Measurements from ENCODE around the gene TMEM126B. TPM values are rescaled to one million over a fixed set of nuclear protein-coding genes. Genes with fewer than 3 reads are reported as not detected.
"Not testable (repeated sequence)": the region's sequence is repeated elsewhere in the genome, so short reads cannot be mapped to it uniquely, and the experiment has no call there.

TMEM126B gene
- total RNA-seq, 1 experiment from 2014 or later = 30.5 TPM

DNA sequence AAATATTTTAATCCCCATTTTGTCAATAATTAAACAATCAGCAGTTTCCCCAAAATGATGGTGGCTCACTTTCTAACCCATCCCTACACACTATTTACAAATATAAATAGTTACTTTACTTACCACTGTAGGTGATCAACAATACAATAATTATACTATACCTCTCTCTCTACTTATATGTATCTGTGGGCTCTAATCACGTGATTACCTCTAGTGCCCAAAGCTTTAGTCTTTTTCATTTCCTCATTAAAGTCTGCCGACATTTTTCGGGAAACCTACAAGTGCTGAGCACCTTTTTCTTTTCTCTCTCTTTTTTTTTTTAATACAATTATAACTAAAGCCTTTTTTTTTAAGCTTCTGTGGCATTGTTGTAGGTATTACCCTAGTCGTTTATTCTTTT, 25.2 kb upstream of the TMEM126B start:
- H3K27me3 Mint-ChIP-seq (ENCODE audit: unreplicated experiment) = no peaks in the 10 kb centered on the region
- intact Hi-C loops (cut with micrococcal nuclease; ENCODE audit: unreplicated experiment) = no loop called here
- no peaks in the 10 kb centered on the region for H3K36me3 Mint-ChIP-seq (ENCODE audit: insufficient read depth, unreplicated experiment)
- CTCF ChIA-PET = no interaction called here
- TF ChIP-seq, protein P1, sequence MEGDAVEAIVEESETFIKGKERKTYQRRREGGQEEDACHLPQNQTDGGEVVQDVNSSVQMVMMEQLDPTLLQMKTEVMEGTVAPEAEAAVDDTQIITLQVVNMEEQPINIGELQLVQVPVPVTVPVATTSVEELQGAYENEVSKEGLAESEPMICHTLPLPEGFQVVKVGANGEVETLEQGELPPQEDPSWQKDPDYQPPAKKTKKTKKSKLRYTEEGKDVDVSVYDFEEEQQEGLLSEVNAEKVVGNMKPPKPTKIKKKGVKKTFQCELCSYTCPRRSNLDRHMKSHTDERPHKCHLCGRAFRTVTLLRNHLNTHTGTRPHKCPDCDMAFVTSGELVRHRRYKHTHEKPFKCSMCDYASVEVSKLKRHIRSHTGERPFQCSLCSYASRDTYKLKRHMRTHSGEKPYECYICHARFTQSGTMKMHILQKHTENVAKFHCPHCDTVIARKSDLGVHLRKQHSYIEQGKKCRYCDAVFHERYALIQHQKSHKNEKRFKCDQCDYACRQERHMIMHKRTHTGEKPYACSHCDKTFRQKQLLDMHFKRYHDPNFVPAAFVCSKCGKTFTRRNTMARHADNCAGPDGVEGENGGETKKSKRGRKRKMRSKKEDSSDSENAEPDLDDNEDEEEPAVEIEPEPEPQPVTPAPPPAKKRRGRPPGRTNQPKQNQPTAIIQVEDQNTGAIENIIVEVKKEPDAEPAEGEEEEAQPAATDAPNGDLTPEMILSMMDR (IDR thresholded peaks at IDR 0.05; ENCODE audit: unreplicated experiment) = no peak
- H3K4me1 Mint-ChIP-seq (ENCODE audit: low read depth, unreplicated experiment) = no peaks in the 10 kb centered on the region
- no peak overlapping the region for H3K4me3 Mint-ChIP-seq (ENCODE audit: low read depth, unreplicated experiment)
- H3K9me3 Mint-ChIP-seq (ENCODE audit: low read depth, unreplicated experiment) = no peaks in the 10 kb centered on the region
- no peak overlapping the region for H3K27ac Mint-ChIP-seq (ENCODE audit: unreplicated experiment)
- DNase-seq = no peak
- no TSS peak for BruUV-seq (replicated peaks)

DNA sequence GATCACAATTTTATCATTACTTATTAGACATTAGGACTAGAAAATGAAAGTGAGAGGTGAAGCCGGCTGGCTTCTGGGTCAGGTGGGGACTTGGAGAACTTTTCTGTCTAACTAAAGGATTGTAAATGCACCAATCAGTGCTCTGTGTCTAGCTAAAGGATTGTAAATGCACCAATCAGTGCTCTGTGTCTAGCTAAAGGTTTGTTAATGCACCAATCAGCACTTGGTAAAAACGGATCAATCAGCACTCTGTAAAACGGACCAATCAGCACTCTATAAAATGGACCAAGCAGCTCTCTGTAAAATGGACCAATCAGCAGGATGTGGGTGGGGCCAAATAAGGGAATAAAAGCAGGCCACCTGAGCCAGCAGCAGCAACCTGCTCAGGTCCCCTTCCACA, 22.2 kb upstream of the TMEM126B start:
- H3K36me3 Mint-ChIP-seq (ENCODE audit: insufficient read depth, unreplicated experiment); intact Hi-C loops (cut with micrococcal nuclease; ENCODE audit: unreplicated experiment); DNase-seq; H3K27me3 Mint-ChIP-seq (ENCODE audit: unreplicated experiment); H3K4me3 Mint-ChIP-seq (ENCODE audit: low read depth, unreplicated experiment); BruUV-seq (replicated peaks); CTCF ChIA-PET; H3K4me1 Mint-ChIP-seq (ENCODE audit: low read depth, unreplicated experiment); H3K9me3 Mint-ChIP-seq (ENCODE audit: low read depth, unreplicated experiment); H3K27ac Mint-ChIP-seq (ENCODE audit: unreplicated experiment): not testable (repeated sequence)

DNA sequence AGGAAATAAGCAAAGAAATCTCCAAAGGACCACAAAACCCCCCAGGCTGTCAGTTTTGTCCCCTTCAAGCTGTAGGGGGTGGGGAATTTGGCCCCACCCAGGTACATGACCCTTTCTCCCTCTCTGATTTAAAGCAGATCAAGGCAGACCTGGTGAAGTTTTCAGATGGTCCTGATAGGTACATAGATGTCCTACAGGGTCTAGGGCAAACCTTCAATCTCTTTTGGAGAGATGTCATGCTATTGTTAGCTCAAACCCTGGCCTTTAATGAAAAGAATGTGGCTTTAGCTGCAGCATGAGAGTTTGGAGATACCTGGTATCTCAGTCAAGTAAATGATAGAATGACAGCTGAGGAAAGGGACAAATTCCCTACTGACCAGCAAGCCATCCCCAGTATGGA, 19.8 kb upstream of the TMEM126B start:
- CTCF ChIA-PET; H3K4me3 Mint-ChIP-seq (ENCODE audit: low read depth, unreplicated experiment); BruUV-seq (replicated peaks); H3K9me3 Mint-ChIP-seq (ENCODE audit: low read depth, unreplicated experiment); DNase-seq; H3K27me3 Mint-ChIP-seq (ENCODE audit: unreplicated experiment); H3K27ac Mint-ChIP-seq (ENCODE audit: unreplicated experiment); intact Hi-C loops (cut with micrococcal nuclease; ENCODE audit: unreplicated experiment); H3K36me3 Mint-ChIP-seq (ENCODE audit: insufficient read depth, unreplicated experiment); H3K4me1 Mint-ChIP-seq (ENCODE audit: low read depth, unreplicated experiment): not testable (repeated sequence)

DNA sequence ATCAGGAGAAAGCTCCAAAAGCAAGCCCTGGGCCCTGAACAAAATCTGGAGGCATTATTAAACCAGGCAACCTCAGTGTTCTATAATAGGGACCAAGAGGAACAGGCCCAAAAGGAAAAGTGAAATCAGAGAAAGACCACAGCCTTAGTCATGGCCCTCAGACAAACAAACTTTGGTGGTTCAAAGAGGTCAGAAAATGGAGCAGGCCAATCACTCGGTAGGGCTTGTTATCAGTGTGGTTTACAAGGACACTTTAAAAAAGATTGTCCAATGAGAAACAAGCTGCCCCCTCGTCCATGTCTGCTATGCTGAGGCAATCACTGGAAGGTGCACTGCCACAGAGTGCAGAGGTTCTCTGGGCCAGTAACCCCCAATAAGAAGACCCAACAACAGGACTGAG, 19.1 kb upstream of the TMEM126B start:
- H3K27ac Mint-ChIP-seq (ENCODE audit: unreplicated experiment); H3K27me3 Mint-ChIP-seq (ENCODE audit: unreplicated experiment); BruUV-seq (replicated peaks); H3K4me1 Mint-ChIP-seq (ENCODE audit: low read depth, unreplicated experiment); H3K36me3 Mint-ChIP-seq (ENCODE audit: insufficient read depth, unreplicated experiment); H3K9me3 Mint-ChIP-seq (ENCODE audit: low read depth, unreplicated experiment); intact Hi-C loops (cut with micrococcal nuclease; ENCODE audit: unreplicated experiment); H3K4me3 Mint-ChIP-seq (ENCODE audit: low read depth, unreplicated experiment); CTCF ChIA-PET; DNase-seq: not testable (repeated sequence)

DNA sequence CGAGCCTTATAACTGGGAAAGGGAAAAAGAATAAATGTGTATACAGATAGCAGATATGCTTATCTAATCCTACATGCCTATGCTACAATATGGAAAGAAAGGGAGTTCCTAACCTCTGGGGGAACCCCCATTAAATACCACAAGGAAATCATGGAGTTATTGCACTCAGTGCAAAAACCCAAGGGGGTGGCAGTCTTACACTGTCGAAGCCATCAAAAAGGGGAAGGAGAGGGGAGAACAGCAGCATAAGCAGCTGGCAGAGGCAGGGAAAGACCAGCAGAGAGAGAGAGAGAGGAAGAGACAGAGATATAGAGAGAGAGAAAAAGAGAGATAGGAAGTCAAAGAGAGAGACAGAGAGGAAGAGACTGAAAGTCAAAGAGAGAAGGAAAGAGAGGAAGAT, 16.8 kb upstream of the TMEM126B start:
- H3K4me3 Mint-ChIP-seq (ENCODE audit: low read depth, unreplicated experiment); H3K27me3 Mint-ChIP-seq (ENCODE audit: unreplicated experiment); BruUV-seq (replicated peaks); H3K4me1 Mint-ChIP-seq (ENCODE audit: low read depth, unreplicated experiment); CTCF ChIA-PET; DNase-seq; intact Hi-C loops (cut with micrococcal nuclease; ENCODE audit: unreplicated experiment); H3K36me3 Mint-ChIP-seq (ENCODE audit: insufficient read depth, unreplicated experiment); H3K9me3 Mint-ChIP-seq (ENCODE audit: low read depth, unreplicated experiment); H3K27ac Mint-ChIP-seq (ENCODE audit: unreplicated experiment): not testable (repeated sequence)

DNA sequence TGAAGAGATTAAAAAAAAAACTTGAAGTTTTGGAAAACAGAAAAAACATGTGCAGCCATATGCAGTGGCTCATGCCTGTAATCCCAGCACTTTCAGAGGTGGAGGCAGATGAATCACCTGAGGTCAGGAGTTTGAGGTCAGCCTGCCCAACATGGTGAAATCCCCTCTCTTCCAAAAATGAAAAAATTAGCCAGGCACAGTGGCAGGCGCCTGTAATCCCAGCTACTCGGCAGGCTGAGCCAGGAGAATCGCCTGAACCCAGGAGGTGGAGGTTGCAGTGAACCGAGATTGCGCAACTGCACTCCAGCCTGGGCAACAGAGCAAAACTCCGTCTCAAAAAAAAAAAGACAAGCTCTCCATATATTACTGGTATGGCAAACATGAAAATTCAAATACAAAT, 8.9 kb upstream of the TMEM126B start:
- no TSS peak for BruUV-seq (replicated peaks)
- no peak for DNase-seq
- Mint-ChIP-seq H3K36me3 (ENCODE audit: insufficient read depth, unreplicated experiment) (no peaks in the 10 kb centered on the region), H3K4me3 (ENCODE audit: low read depth, unreplicated experiment) (no peak overlapping the region), H3K9me3 (ENCODE audit: low read depth, unreplicated experiment) (no peaks in the 10 kb centered on the region), H3K27me3 (ENCODE audit: unreplicated experiment) (no peaks in the 10 kb centered on the region), H3K27ac (ENCODE audit: unreplicated experiment) (no peak overlapping the region), H3K4me1 (ENCODE audit: low read depth, unreplicated experiment) (peaks cover 9% of the 10 kb centered on the region)
- TF ChIP-seq, protein P1 (IDR thresholded peaks at IDR 0.05; ENCODE audit: unreplicated experiment) = no peak
- intact Hi-C loops (cut with micrococcal nuclease; ENCODE audit: unreplicated experiment) = no loop called here
- CTCF ChIA-PET = no interaction called here
